ENCODE measurements around the gene CSRNP3.

The CSRNP3 gene

GRCh38 chr2:165567273-165567672, 97.8 kb downstream of the CSRNP3 start:
- no peak for DNase-seq (ENCODE audit: extremely low spot score)
- no peak for TF ChIP-seq CTCF (IDR thresholded peaks at IDR 0.05; ENCODE audit: control extremely low read depth, extremely low read depth, low read depth, missing control alignments)
- CTCF ChIA-PET: interaction anchor here (1.0 kb wide), 1 partner anchor 9 kb away, joined by 3 read pairs; no protein-coding TSS in a partner anchor
- POLR2A ChIA-PET: no interaction called here

GRCh38 chr2:165568361-165568760, 98.9 kb downstream of the CSRNP3 start:
- POLR2A ChIA-PET: no interaction called here
- CTCF ChIA-PET: no interaction called here
- TF ChIP-seq CTCF (IDR thresholded peaks at IDR 0.05; ENCODE audit: control extremely low read depth, extremely low read depth, low read depth, missing control alignments): no peak
- no peak for DNase-seq (ENCODE audit: extremely low spot score)

- ChIA-PET POLR2A (no interaction called here), CTCF (no interaction called here)
- no peak for DNase-seq (ENCODE audit: extremely low spot score)
- no peak for TF ChIP-seq CTCF (IDR thresholded peaks at IDR 0.05; ENCODE audit: control extremely low read depth, extremely low read depth, low read depth, missing control alignments)
Measured at GRCh38 chr2:165571477-165571876, 102.0 kb downstream of the CSRNP3 start.

GRCh38 chr2:165572151-165572550, 102.7 kb downstream of the CSRNP3 start:
- DNase-seq (ENCODE audit: extremely low spot score): no peak
- ChIA-PET POLR2A (no interaction called here), CTCF (no interaction called here)

GRCh38 chr2:165573534-165574461, 104.3 kb downstream of the CSRNP3 start:
- CTCF ChIA-PET: no interaction called here
- TF ChIP-seq CTCF (IDR thresholded peaks at IDR 0.05; ENCODE audit: control extremely low read depth, extremely low read depth, low read depth, missing control alignments): no peak
- POLR2A ChIA-PET: no interaction called here
- no peak for DNase-seq (ENCODE audit: extremely low spot score)

More at GRCh38 chr2:165572151-165572550, 102.7 kb downstream of the CSRNP3 start:
- no peak for TF ChIP-seq CTCF (IDR thresholded peaks at IDR 0.05; ENCODE audit: control extremely low read depth, extremely low read depth, low read depth, missing control alignments)

GRCh38 chr2:165575044-165575615, 105.6 kb downstream of the CSRNP3 start:
- TF ChIP-seq CTCF (IDR thresholded peaks at IDR 0.05; ENCODE audit: control extremely low read depth, extremely low read depth, low read depth, missing control alignments): no peak
- ChIA-PET POLR2A (no interaction called here), CTCF (interaction anchor here (1.0 to 1.5 kb wide), 3 partner anchors 8 to 13 kb away, joined by 3 to 5 read pairs (median 4); no protein-coding TSS in a partner anchor)
- DNase-seq (ENCODE audit: extremely low spot score): no peak

All from GM10248 (cell line).